Posterior vena cava (tissue), 2 donors: ENCODE results near the gene USP28. TPM values are rescaled to one million over a fixed set of nuclear protein-coding genes. Genes with fewer than 3 reads are reported as not detected.

Experiments used
- DNase-seq: peaks from one replicate; pipeline ENCODE4 v3.0.0-alpha.2; 2020; ENCODE audit warnings: low spot score
- intact Hi-C, 2 donors: fragments of 100-400 bp; cut with DNase I; formaldehyde crosslinking; loops; one replicate each; pipeline versions ENCODE4 v1.14.1 to v1.14.2; 2022 to 2023
- total RNA-seq, 2 donors: library from RNA; stranded (reverse); fragmentation: NEBNext Ultra II Directional; extraction: Animal tissue kit (Norgen Biotek cat#: 25700); gene quantifications; one replicate each; pipeline ENCODE4 v1.2.1, GENCODE V29; 2021
- donor health status: DM: yes; HTN: yes; CAD: no.
- donor health status: DM: yes; HTN: yes; CAD: no.

USP28 gene
- total RNA-seq, 2 donors from 2014 or later, result 14.2 to 23.1 TPM

- DNase-seq, result no peak
- intact Hi-C loops, result no loop called here
Observed at GRCh38 chr11:113847111-113847510, 28.3 kb downstream of the USP28 start.

GRCh38 chr11:113841691-113842090, 33.7 kb downstream of the USP28 start:
- no peak for DNase-seq
- intact Hi-C loops, result no loop called here

GRCh38 chr11:113840932-113841664, 34.3 kb downstream of the USP28 start:
- DNase-seq, result no peak
- intact Hi-C loops, result no loop called here

DNA sequence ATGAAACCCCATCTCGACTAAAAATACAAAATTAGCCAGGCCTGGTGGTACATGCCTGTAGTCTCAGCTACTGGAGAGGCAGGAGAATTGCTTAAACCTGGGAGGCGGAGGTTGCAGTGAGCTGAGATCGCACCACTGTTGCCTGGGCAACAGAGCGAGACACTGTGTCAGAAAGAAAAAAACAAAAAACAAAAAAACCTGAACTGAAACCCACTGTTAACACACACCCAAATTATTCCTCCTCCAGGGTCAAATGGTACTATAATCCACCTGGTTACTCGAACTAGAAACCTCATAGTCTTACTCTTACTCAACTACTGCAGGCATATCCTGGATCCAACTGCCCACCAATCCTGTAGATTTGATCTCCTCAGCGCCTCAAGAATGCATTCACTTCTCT, 35.5 kb downstream of the USP28 start:
- intact Hi-C loops, result no loop called here
- no peak for DNase-seq

- DNase-seq, result no peak
Observed at GRCh38 chr11:113838005-113838404, 37.4 kb downstream of the USP28 start.

DNA sequence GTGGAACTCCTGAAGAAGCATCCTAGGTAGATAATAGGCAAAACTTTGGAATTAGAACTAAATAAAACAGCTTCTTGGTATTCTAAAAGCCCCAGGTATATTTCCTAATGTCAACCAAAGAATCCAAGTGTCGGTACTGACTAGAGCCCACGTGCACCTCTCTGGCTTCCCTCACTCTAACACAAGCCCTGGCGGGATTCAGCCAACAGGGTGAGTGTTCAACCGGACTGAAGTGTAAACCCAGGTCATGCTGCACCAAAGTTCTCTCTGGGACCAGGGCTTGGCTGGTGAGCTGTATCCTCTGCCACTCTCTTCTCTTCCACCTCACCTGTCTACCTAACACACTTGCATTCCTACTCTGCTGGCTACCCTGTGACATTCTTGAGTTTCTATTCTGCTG, 40.1 kb downstream of the USP28 start:
- DNase-seq, result no peak
- intact Hi-C loops, result loop anchor here in 1 of 2 donors (1.0 kb wide), 1 partner anchor 20 kb away; no protein-coding TSS in a partner anchor

More at GRCh38 chr11:113838005-113838404, 37.4 kb downstream of the USP28 start:
- intact Hi-C loops, result no loop called here

DNA sequence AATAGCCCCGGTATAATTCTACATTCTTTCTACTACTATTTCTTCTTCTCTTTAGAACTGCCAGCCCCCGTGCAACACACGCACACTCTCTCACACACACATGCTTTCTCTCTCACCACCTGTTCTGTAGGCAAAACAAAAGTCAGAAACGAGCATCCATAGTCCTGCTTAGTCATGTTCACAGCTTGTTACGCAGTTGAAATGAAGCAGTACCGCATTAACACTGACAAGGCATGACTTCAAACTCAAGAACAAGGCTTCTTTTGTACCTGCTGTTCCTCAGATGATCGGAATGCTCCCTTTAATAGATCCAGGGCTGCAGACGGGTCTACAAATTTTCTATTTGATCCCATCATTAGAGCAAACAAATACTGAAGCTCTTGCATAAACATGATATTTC, 42.2 kb downstream of the USP28 start:
- no peak for DNase-seq
- intact Hi-C loops, result no loop called here

DNA sequence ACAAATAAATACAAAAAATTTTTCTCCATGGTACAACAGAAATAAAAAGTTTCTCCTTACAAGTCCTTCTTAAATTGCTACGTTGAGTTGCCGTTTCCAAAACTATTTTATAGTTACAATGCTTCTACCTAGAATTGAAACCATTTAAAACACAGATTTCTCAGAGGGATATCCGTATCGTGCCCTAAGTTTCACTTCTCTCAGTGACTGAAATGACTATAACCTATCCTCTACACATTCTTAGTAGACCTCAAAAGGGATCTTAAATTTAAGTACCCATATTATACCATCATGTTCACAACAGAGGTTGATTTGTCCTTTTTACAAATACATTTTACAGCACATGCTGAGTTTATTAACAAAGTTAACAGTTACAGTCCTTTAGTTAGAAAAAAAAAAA, 44.1 kb downstream of the USP28 start:
- DNase-seq, result no peak
- intact Hi-C loops, result no loop called here

DNA sequence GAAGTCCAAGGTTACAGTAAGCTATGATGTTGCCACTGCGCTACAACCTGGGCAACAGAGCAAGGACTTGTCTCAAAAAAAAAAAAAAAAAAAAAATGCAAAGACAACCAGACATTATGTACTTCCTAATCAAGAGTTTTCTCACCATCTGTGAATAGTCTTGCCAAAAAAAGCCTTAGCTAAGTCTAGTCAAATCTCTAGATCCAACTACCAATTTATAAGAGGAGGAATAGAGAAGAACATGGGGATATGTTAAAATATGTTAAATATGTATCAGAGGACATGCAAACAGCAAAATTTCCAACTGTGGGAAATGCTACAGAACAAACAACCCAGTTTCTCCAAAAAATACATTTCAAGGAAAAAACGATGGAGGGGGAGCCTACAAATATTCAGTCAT, 45.6 kb downstream of the USP28 start:
- intact Hi-C loops, result no loop called here
- DNase-seq, result no peak

- intact Hi-C loops, result no loop called here
- no peak for DNase-seq
Observed at GRCh38 chr11:113828191-113828590, 47.2 kb downstream of the USP28 start.

- intact Hi-C loops, result no loop called here
Observed at GRCh38 chr11:113827477-113827876, 47.9 kb downstream of the USP28 start.

GRCh38 chr11:113818426-113818825, 56.9 kb downstream of the USP28 start:
- intact Hi-C loops, result no loop called here
- DNase-seq, result no peak

More at GRCh38 chr11:113827477-113827876, 47.9 kb downstream of the USP28 start:
- no peak for DNase-seq

DNA sequence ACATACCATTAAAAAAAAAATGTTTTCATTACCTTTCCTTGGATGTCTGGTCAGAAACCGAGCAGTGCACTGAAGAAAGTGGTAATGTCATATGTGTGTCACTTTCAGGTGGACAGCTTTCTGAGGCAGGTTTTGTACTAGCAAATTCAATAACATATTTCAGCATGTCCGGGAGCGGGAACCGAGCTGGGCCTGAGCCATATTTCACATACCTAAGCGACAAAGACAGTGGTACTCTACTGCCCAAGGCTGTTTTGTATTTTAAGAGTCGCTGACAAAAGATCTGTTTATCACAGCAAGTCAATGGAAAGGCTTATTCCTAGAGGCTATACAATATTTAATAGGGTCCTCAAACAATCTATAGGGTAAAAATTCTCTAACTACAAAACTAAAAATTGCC, 57.7 kb downstream of the USP28 start:
- DNase-seq, result no peak
- intact Hi-C loops, result no loop called here

- intact Hi-C loops, result no loop called here
Observed at GRCh38 chr11:113817162-113817561, 58.2 kb downstream of the USP28 start.

GRCh38 chr11:113814181-113814580, 61.2 kb downstream of the USP28 start:
- no peak for DNase-seq
- intact Hi-C loops, result no loop called here

More at GRCh38 chr11:113817162-113817561, 58.2 kb downstream of the USP28 start:
- DNase-seq, result no peak

DNA sequence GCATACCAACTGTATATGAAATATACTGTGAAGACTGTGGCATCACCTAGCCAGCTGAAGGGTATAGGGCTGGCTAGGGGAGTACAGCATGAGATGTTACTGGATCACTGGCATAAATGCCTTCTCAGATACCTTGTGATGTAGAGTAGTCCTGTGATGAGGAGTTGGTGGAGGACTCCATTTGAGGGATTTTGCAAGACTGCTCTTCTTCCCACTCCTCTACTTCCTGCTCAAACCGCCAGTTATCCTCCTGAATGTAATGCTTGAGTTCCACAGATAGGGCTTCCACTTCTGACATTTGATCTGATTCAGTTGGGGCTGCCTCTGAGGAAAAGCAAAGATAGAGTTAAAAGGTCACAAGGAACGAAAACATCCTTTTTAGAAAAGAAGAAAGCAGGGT, 66.4 kb downstream of the USP28 start:
- no peak for DNase-seq
- intact Hi-C loops, result no loop called here

- no peak for DNase-seq
- intact Hi-C loops, result no loop called here
Observed at GRCh38 chr11:113806406-113806805, 69.0 kb downstream of the USP28 start.

GRCh38 chr11:113805640-113806039, 69.7 kb downstream of the USP28 start:
- no peak for DNase-seq
- intact Hi-C loops, result no loop called here

- intact Hi-C loops, result no loop called here
Observed at GRCh38 chr11:113802621-113803020, 72.8 kb downstream of the USP28 start.

DNA sequence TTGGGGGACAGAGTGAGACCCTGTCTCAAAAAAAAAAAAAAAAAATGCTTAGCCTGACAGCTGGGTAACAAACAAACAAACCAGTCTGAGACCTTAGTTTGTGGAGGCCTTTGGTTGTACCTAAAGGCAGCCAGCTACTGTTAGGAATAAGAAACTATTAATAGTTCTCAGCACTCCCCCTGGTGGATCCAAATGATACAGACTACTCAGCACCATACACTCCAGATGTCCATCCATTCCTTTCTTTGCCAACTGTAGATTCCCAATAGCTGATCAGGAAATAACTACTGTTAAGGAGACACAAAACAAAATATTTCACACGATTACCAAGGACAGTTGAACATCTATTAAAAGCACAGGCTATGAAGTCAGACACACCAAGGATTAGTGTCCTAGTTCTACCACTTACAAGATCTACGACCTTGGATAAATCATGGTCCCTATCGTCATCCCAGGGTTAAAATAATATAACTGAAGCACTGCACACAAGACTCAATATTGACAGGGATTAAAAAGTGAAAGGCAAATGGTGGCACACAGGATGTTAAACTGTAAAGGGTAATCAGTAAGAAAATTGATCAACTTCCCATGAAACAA, 78.6 kb downstream of the USP28 start:
- intact Hi-C loops, result no loop called here
- DNase-seq, result no peak

More at GRCh38 chr11:113802621-113803020, 72.8 kb downstream of the USP28 start:
- DNase-seq, result no peak
